AG10803 (cell line): ENCODE data around the gene DENND2D.
A peak's percentile ranks its signal among the peaks of the same experiment; 100 is the strongest.

Experiments used
- DNase-seq: peaks from one replicate; pipeline ENCODE4 v3.0.0; 2010; ENCODE audit warnings: low read depth
- H3K4me3 ChIP-seq: 2 replicates; pipeline ENCODE4 v1.5.1; 2011; ENCODE audit warnings: mild to moderate bottlenecking, low read length, control low read depth
- CTCF ChIP-seq: conservative IDR thresholded peaks from 2 replicates; pipeline ENCODE4 v1.5.1; 2011; ENCODE audit warnings: mild to moderate bottlenecking, low read length, control low read depth, inconsistent platforms

Gene DENND2D

GRCh38 chr1:111205714-111206050 is 5.2 kb upstream of the DENND2D start:
- TF ChIP-seq CTCF: no peak
- no peak overlapping the region for H3K4me3 ChIP-seq
- DNase-seq: peak; percentile 36

GRCh38 chr1:111204983-111205713 is 4.7 kb upstream of the DENND2D start:
- DNase-seq: no peak
- TF ChIP-seq CTCF: no peak
- H3K4me3 ChIP-seq: no peak overlapping the region

- no peak for TF ChIP-seq CTCF
- H3K4me3 ChIP-seq: peak overlapping the region; percentile 59
Measured at GRCh38 chr1:111204201-111204982, 3.9 kb upstream of the DENND2D start.

GRCh38 chr1:111203681-111204200 is 3.3 kb upstream of the DENND2D start:
- DNase-seq: peak; percentile 49
- H3K4me3 ChIP-seq: peak overlapping the region; percentile 59
- no peak for TF ChIP-seq CTCF

More at GRCh38 chr1:111204201-111204982, 3.9 kb upstream of the DENND2D start:
- no peak for DNase-seq

GRCh38 chr1:111202707-111203623 is 2.5 kb upstream of the DENND2D start:
- DNase-seq: no peak
- no peak overlapping the region for H3K4me3 ChIP-seq
- TF ChIP-seq CTCF: no peak

GRCh38 chr1:111202366-111202706 is 1.9 kb upstream of the DENND2D start:
- H3K4me3 ChIP-seq: no peak overlapping the region
- no peak for DNase-seq
- TF ChIP-seq CTCF: no peak
